GM10266 (cell line): Measurements from ENCODE around the gene PHAX.
A peak's percentile ranks its signal among the peaks of the same experiment; 100 is the strongest.
"Not testable (repeated sequence)": the region's sequence is repeated elsewhere in the genome, so short reads cannot be mapped to it uniquely, and the experiment has no call there.

ENCODE experiments used
- DNase-seq: peaks from one replicate; pipeline ENCODE4 v3.0.0; 2012; ENCODE audit errors: extremely low spot score
- CTCF ChIP-seq: IDR thresholded peaks from 2 replicates; pipeline ENCODE4 v1.5.1; 2012; ENCODE audit warnings: mild to moderate bottlenecking, low read depth; ENCODE audit not compliant: control insufficient read depth, insufficient read depth; ENCODE audit errors: missing control alignments

Gene PHAX

GRCh38 chr5:126647071-126647470 is 46.3 kb downstream of the PHAX start:
- no peak for TF ChIP-seq CTCF
- DNase-seq = no peak

DNA sequence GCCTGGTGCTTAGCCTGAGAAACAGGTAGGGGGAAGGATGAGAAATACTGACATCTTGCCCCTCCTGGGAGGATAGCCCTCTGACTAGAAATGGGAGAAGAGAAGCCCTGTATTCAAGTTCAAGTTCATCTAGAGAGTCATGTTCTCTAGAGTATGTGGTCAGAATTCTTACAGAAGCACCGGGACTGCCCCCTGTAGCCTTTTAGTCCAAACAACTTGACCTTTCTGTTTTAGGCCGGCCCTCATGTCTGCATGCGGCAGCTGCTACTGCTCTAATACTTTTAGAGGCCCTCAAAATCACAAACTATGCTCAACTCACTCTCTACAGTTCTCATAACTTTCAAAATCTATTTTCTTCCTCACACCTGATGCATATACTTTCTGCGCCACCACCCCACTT is 47.7 kb downstream of the PHAX start:
- no peak for DNase-seq
- no peak for TF ChIP-seq CTCF

DNA sequence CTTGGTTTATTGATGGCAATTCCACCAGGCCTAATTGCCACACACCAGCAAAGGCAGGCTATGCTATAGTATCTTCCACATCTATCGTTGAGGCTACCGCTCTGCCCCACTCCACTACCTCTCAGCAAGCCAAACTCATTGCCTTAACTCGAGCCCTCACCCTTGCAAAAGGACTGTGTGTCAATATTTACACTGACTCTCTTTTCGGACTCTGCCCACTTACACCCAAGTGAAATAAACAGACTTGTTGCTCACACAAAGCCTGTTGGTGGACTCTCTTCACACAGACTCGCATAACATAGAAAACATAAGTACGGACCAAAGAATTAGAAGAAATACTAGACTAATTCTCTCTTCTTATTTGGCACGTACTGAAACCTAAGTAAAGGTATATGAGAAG is 48.3 kb downstream of the PHAX start:
- DNase-seq = not testable (repeated sequence)

- not testable (repeated sequence) for DNase-seq
Measured at GRCh38 chr5:126649709-126650108, 49.0 kb downstream of the PHAX start.

GRCh38 chr5:126650463-126650862 is 49.7 kb downstream of the PHAX start:
- no peak for TF ChIP-seq CTCF
- DNase-seq = no peak

- DNase-seq = no peak
- no peak for TF ChIP-seq CTCF
Measured at GRCh38 chr5:126651013-126651577, 50.3 kb downstream of the PHAX start.

- peak; percentile 90 for TF ChIP-seq CTCF
- DNase-seq = peak; percentile 49
Measured at GRCh38 chr5:126656401-126657007, 55.8 kb downstream of the PHAX start.

- DNase-seq = no peak
- no peak for TF ChIP-seq CTCF
Measured at GRCh38 chr5:126658561-126658960, 57.8 kb downstream of the PHAX start.
